ENCODE measurements around the gene SAPCD2. TPM values are rescaled to one million over a fixed set of nuclear protein-coding genes. Genes with fewer than 3 reads are reported as not detected.

Gene SAPCD2
- total and polyA plus RNA-seq, 2 of the 8 experiments (the other 6 are each of a cell fraction or from before 2014, with no cell fraction given), result 12.7 to 32.1 TPM

- H4K20me1 ChIP-seq (replicated peaks in 1 of 2; ENCODE audit: control insufficient read depth in 1 of 2, insufficient read depth in 2 of 2, low read length in 2 of 2), result peaks cover 13% of the 10 kb centered on the region in 2 experiments
- FAIRE-seq, result no peak
- no peak overlapping the region for H4K91ac ChIP-seq (replicated peaks; ENCODE audit: insufficient read length, low read length)
- H3K18ac ChIP-seq (ENCODE audit: extremely low read depth, low read length), result peak overlapping the region; percentile 60; the same call in 1 of the 2 replicates
- no peak overlapping the region for H2BK120ac ChIP-seq (replicated peaks; ENCODE audit: low read depth, low read length)
- H2BK12ac ChIP-seq (ENCODE audit: low read depth, low read length), result no peak overlapping the region
- H2BK5ac ChIP-seq (ENCODE audit: low read depth, low read length), result no peak overlapping the region
- H2AK5ac ChIP-seq (ENCODE audit: low read depth, low read length), result no peak overlapping the region
- ChIA-PET CTCF (ENCODE audit: partially characterized antibody) (interaction anchor here (0.6 to 13.5 kb wide), 39 partner anchors 6 to 766 kb away, joined by 3 to 291 read pairs (median 4); partner anchors contain the start of genes ABCA2, ENTPD2, FUT7 and GRIN1), POLR2A (ENCODE audit: partially characterized antibody) (interaction anchor here (1.1 to 1.5 kb wide), 6 partner anchors 9 to 155 kb away, joined by 3 to 7 read pairs (median 4); no protein-coding TSS in a partner anchor)
- no peak overlapping the region for H3K56ac ChIP-seq (replicated peaks; ENCODE audit: insufficient read length, low read depth, low read length)
- H3K79me2 ChIP-seq (ENCODE audit: control insufficient read depth in 1 of 2, insufficient read depth in 2 of 2, low read length in 2 of 2), result no peaks in the 10 kb centered on the region
- no peak for DNase-seq (ENCODE audit: low read depth in 1 of 2, low spot score in 2 of 2)
- H3K23ac ChIP-seq (ENCODE audit: insufficient read length), result no peak overlapping the region
- TF ChIP-seq EP300 (IDR thresholded peaks at IDR 0.05; ENCODE audit: borderline replicate concordance in 1 of 2, low read depth in 2 of 2, low read length in 2 of 2), result no peak
- no peak for TF ChIP-seq HDAC6 (IDR thresholded peaks at IDR 0.05; ENCODE audit: low read depth, low read length)
- no peak for TF ChIP-seq CHD2 (IDR thresholded peaks at IDR 0.05; ENCODE audit: low read length)
- no peak for TF ChIP-seq BRCA1 (IDR thresholded peaks at IDR 0.05; ENCODE audit: low read depth, low read length)
- no peak for TF ChIP-seq SAP30 (IDR thresholded peaks at IDR 0.05; ENCODE audit: insufficient read depth, insufficient replicate concordance, low read length)
- TF ChIP-seq KDM1A (IDR thresholded peaks at IDR 0.05; ENCODE audit: borderline replicate concordance, low read length), result no peak
- TF ChIP-seq USF2 (IDR thresholded peaks at IDR 0.05; ENCODE audit: low read length), result no peak
- TF ChIP-seq EZH2 (IDR thresholded peaks at IDR 0.05; ENCODE audit: low read depth, low read length, severe bottlenecking), result no peak
- no peak overlapping the region for H4K8ac ChIP-seq (ENCODE audit: extremely low read depth, insufficient read depth, low read length)
- H3K9ac ChIP-seq (replicated peaks in 1 of 4; ENCODE audit: extremely low read depth in 1 of 4, low read depth in 3 of 4, low read length in 3 of 4), result no peak overlapping the region; a peak in 1 of 7 replicates
- H3K4me3 ChIP-seq (ENCODE audit: extremely low read depth in 1 of 4, insufficient read depth in 2 of 4, low read depth in 3 of 4, low read length in 4 of 4), result no peak overlapping the region
- H2AFZ ChIP-seq (ENCODE audit: low read length), result no peak overlapping the region
- H2BK20ac ChIP-seq (ENCODE audit: low read length), result no peak overlapping the region
- peaks cover 0 to 10% (median 3%) of the 10 kb centered on the region in 4 experiments; a peak in 5 of 7 replicates for H3K4me1 ChIP-seq (replicated peaks in 1 of 4; ENCODE audit: control insufficient read depth in 3 of 4, insufficient read depth in 4 of 4, low read length in 3 of 4)
- no peak overlapping the region for H3K4ac ChIP-seq (replicated peaks; ENCODE audit: insufficient read length, low read depth, low read length)
- H3K36me3 ChIP-seq (ENCODE audit: control insufficient read depth in 2 of 4, insufficient read depth in 4 of 4, low read length in 3 of 4), result no peaks in the 10 kb centered on the region
- H3K4me2 ChIP-seq (ENCODE audit: insufficient read depth in 1 of 2, low read depth in 2 of 2, low read length in 2 of 2), result no peak overlapping the region
- H3K27me3 ChIP-seq (replicated peaks in 1 of 4; ENCODE audit: control insufficient read depth in 3 of 4, extremely low read depth in 1 of 4, insufficient read depth in 3 of 4, low read length in 3 of 4), result peaks cover 0 to under 1% (median 0%) of the 10 kb centered on the region in 4 experiments; a peak in 1 of 7 replicates
- no peak overlapping the region for H3K14ac ChIP-seq (ENCODE audit: insufficient read length)
- H3K79me1 ChIP-seq (ENCODE audit: low read depth, low read length), result no peaks in the 10 kb centered on the region
- WGBS, 2 experiments (ENCODE audit: extremely low coverage in 1 of 2, insufficient coverage in 1 of 2, insufficient read length in 1 of 2, insufficient replicate concordance in 2 of 2, low coverage in 1 of 2, low lambda C conversion rate in 2 of 2, missing lambda C conversion rate in 1 of 2), result 88% methylated on average over 9 of the region's 26 CpGs; no CpG with 5 or more reads in 1 of the 2 experiments
- no peaks in the 10 kb centered on the region for H3K23me2 ChIP-seq (ENCODE audit: low read depth, low read length)
- H4K5ac ChIP-seq (ENCODE audit: insufficient read length, low read depth, low read length), result no peak overlapping the region
- no peaks in the 10 kb centered on the region for H3K9me3 ChIP-seq (ENCODE audit: insufficient read depth in 2 of 2, low read depth in 1 of 2, low read length in 1 of 2)
- H3K27ac ChIP-seq (ENCODE audit: low read depth, low read length), result no peak overlapping the region
- no peak overlapping the region for H2BK15ac ChIP-seq (ENCODE audit: low read length)
These were observed 6.9 kb downstream of the SAPCD2 start for GRCh38 chr9:137063311-137064026.
